ENCODE measurements around the gene PTPRD.

GRCh38 chr9:8365029-8365428, 2247.8 kb downstream of the PTPRD start:
- TF ChIP-seq, protein P1, sequence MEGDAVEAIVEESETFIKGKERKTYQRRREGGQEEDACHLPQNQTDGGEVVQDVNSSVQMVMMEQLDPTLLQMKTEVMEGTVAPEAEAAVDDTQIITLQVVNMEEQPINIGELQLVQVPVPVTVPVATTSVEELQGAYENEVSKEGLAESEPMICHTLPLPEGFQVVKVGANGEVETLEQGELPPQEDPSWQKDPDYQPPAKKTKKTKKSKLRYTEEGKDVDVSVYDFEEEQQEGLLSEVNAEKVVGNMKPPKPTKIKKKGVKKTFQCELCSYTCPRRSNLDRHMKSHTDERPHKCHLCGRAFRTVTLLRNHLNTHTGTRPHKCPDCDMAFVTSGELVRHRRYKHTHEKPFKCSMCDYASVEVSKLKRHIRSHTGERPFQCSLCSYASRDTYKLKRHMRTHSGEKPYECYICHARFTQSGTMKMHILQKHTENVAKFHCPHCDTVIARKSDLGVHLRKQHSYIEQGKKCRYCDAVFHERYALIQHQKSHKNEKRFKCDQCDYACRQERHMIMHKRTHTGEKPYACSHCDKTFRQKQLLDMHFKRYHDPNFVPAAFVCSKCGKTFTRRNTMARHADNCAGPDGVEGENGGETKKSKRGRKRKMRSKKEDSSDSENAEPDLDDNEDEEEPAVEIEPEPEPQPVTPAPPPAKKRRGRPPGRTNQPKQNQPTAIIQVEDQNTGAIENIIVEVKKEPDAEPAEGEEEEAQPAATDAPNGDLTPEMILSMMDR (conservative IDR thresholded peaks at IDR 0.05 in 1 of 2, IDR thresholded peaks at IDR 0.05 in 1 of 2; ENCODE audit: low read depth in 1 of 2, low read length in 2 of 2), result no peak
- no peak for TF ChIP-seq EZH2 (IDR thresholded peaks at IDR 0.05; ENCODE audit: low read length, missing control alignments)

Measured in fibroblast of lung (primary cell).